ENCODE measurements around the gene TMPRSS11D.
A peak's percentile ranks its signal among the peaks of the same experiment; 100 is the strongest.

The TMPRSS11D gene, protein sequence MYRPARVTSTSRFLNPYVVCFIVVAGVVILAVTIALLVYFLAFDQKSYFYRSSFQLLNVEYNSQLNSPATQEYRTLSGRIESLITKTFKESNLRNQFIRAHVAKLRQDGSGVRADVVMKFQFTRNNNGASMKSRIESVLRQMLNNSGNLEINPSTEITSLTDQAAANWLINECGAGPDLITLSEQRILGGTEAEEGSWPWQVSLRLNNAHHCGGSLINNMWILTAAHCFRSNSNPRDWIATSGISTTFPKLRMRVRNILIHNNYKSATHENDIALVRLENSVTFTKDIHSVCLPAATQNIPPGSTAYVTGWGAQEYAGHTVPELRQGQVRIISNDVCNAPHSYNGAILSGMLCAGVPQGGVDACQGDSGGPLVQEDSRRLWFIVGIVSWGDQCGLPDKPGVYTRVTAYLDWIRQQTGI

DNA sequence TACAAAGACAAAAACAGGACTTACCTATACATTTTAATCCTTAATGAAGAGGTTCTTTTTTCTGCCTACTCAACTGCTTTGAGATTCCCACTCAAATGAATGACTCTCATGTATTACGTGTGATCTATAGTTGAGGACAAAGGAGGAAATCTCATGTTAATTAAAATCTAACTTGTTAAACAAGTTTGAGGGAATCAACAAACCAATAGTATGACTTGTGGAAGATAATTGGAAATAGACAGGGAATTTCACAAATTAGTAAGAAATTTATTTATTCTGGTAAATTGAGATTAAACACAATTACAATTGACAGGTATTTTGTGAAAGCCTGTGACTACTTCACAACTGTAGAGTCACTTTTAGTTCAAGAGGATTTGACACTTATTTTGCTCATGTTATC is at the start of gene TMPRSS11D:
TMPRSS11D (minus strand) TSS at position 101 of the 400 bp plus-strand sequence; CDS start at position 32, 69 bp downstream.
- DNase-seq = no peak
- in situ Hi-C loops (cut with MboI; ENCODE audit: low pct_unique_long_range_greater_than_20kb, low sequenced_read_pairs) = loop anchor here (25.0 kb wide), 1 partner anchor 347 kb away; the partner anchor contains the start of gene CENPC

DNA sequence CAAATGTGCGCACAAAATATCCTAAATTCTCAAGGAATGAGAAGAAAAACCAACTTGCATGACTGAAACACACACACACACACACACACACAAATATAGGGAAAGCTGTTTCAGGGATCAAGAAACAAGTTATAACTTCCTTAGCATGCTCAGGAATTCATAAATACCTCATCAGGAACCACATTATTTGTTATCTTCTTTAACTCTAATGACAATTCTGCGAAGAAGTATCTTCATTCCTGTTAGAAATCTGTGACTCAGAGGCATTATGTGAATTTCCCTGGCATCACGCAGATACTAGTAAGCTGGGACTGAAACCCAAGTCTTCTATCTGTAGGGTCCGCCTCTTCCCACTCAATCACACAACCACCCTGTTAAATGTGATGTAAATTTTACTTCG is 49.2 kb upstream of the TMPRSS11D start:
- no peak for DNase-seq
- in situ Hi-C loops (cut with MboI; ENCODE audit: low pct_unique_long_range_greater_than_20kb, low sequenced_read_pairs) = no loop called here

DNA sequence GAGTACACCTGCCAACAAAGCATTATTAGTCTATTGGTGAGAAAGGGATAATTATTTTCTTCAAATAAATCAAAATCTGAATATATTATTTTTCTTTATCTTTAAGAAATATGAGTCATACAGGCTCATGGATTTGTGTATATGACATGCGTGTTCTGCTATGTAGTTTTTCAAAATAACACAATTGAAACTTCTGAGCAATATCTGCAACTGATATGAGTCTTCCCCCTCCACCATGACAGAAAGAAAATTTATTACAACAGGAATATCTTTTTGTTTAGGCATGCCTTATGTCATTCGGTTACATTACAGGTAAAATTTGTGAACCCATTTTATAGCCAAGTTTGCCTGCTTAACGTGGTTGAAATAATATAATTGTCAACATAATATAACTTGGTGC is 47.5 kb upstream of the TMPRSS11D start:
- in situ Hi-C loops (cut with MboI; ENCODE audit: low pct_unique_long_range_greater_than_20kb, low sequenced_read_pairs) = no loop called here
- DNase-seq = no peak

DNA sequence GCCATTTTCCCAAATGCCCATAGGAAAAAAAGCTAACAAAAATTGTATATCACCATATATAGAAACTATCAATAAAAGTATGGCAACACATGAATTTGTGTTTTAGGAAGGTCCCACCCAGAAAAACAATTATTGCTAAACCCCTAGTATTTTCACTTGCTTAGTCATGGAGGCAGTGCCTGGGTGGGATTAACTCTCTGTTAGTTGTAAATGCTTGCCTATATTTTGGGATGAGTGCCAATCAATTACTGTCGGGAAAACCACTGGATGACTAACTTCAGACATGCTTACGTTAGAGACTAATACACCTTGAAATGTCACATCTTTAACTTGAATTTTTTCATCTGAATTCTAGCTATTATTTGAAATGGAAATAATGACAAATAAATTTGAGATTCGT is 45.6 kb upstream of the TMPRSS11D start:
- in situ Hi-C loops (cut with MboI; ENCODE audit: low pct_unique_long_range_greater_than_20kb, low sequenced_read_pairs) = no loop called here
- no peak for DNase-seq

DNA sequence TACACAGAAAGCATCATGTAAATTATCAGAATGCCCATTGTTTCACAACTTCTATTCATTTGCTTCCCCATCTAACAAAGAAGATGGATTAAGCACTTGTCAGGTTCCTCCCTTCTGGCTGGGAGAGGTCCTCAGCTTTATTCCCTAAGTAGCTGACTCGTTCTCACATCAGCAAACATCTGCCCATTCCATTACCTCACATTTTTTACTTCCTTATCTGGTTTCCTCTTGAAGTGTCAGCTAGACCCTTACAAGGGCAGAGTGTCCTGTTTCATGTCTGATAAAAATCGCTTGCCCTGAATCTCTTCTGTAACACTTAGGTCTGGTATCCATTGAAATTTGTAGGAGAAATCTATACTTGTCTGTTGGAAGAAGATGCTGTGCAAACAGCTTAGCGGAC is 44.7 kb upstream of the TMPRSS11D start:
- DNase-seq = peak; percentile 75
- in situ Hi-C loops (cut with MboI; ENCODE audit: low pct_unique_long_range_greater_than_20kb, low sequenced_read_pairs) = no loop called here

DNA sequence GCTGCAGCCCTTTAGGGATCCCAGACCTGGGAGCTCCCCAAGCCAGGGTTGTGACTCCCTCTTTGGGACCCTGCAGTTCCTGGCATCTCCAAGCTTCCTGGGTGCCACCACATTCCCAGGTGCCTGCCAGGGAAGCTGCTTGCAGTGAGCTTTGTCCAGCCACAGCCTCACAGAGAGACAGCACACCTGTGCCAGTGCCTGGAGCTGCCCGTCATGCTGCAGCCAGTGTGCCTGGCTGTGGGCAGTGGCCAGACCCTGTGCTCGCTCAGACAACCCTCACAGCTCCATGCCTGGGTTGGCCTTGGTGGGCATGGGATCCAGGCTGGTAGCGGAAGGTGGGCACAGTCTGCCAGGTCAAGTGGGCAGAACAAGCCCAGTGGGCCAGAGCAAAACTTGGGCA is 43.4 kb upstream of the TMPRSS11D start:
- DNase-seq = no peak
- in situ Hi-C loops (cut with MboI; ENCODE audit: low pct_unique_long_range_greater_than_20kb, low sequenced_read_pairs) = no loop called here

DNA sequence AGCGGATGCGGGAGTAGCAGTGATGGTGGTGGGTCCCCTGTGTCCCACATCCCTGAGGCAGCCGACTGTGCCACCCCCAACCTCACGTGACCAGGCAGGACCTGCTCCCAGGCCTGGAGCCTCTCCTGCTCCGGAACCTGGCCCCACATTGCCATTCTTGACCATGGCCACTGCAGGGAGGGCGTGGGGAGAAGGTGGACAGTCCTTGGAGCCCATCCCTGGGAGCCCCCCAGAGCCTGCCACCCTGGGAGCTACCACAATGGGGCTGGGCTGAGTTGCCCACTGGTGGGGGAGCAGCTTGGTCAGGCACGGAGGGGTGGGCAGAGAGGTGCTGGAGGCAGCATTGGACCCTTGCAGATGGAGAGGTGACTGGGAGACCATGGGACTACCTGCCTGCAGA is 42.7 kb upstream of the TMPRSS11D start:
- in situ Hi-C loops (cut with MboI; ENCODE audit: low pct_unique_long_range_greater_than_20kb, low sequenced_read_pairs) = no loop called here
- DNase-seq = no peak

DNA sequence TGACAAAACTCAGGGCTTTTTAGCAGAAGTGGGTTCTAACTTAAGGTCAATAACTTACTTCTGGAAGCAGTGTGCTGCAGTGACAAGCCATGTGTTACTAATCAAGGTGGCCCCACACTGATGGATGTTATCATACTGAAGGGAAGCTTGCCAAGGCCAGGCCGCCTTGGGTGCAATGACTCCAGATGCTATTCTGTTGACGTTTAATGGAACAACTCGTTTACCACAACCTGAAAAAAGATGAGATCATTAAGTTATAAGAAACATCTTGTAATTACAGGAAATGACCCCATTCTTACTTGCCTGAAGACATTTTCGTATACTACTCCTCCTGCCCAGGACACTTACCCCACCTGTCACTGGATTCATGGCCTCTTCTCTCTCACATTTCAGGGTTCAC is 38.9 kb upstream of the TMPRSS11D start:
- in situ Hi-C loops (cut with MboI; ENCODE audit: low pct_unique_long_range_greater_than_20kb, low sequenced_read_pairs) = no loop called here
- no peak for DNase-seq

DNA sequence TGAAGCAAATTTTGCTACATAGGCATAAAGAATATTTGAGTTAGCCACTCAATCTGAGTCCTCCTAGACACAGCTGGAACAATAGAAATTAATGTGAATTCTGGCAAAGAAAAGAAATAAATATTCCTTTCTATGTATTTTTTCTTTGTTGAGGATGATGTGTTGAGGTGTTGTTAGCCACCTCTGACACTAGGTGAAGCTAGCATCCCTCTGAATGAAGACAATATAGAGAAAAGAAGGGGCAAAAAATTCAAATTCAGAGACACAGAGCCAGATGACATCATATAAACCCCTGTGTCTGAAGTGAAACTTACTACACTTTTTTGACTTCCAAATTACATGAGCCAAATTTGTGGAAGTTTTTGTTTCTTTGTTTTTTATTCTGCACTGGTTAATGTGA is 34.6 kb upstream of the TMPRSS11D start:
- peak; percentile 29 for DNase-seq
- in situ Hi-C loops (cut with MboI; ENCODE audit: low pct_unique_long_range_greater_than_20kb, low sequenced_read_pairs) = no loop called here

DNA sequence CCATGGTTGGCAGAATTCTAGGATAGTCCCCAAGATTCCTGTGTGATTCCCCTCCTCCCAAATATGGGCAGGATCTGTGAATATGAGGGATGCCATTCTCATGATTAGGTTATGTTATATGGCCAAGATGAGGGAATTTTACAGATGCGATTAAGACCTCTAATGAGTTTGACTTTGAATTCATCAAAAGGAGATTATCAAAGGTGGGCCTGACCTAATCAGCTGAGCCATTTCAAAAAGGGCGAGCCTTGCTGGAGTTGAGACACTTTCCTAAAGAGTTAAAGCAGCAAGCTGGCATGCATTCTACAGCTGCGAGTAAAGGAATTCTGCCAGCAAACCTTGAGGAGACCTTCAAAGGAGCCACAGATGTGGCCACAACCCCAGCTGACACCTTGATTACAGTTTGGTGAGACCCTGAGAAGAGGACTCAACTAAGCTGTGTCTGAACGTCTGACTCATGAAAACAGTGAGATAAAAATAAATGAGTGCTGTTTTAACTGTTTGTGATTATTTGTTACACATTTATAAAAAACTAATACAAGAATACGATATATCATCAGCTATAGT is 31.7 kb upstream of the TMPRSS11D start:
- in situ Hi-C loops (cut with MboI; ENCODE audit: low pct_unique_long_range_greater_than_20kb, low sequenced_read_pairs) = no loop called here
- DNase-seq = no peak

DNA sequence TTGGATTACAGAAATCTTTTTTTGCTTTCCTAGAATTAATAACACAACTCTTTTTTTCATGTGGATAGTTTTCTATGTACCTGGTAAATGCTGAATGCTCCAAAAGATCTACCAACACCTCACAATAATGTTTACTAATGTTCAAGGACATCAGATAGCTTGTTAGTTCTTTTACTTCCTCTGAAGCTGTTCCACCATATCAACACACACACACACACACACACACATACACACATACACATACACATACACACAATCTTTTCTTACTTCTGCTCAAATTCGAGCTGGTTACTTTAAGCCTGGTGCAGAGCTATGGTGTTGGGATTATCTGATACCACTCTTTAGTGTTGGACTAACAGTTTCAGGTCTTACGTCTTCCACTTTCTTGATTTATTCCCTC is 28.3 kb upstream of the TMPRSS11D start:
- no peak for DNase-seq
- in situ Hi-C loops (cut with MboI; ENCODE audit: low pct_unique_long_range_greater_than_20kb, low sequenced_read_pairs) = no loop called here

DNA sequence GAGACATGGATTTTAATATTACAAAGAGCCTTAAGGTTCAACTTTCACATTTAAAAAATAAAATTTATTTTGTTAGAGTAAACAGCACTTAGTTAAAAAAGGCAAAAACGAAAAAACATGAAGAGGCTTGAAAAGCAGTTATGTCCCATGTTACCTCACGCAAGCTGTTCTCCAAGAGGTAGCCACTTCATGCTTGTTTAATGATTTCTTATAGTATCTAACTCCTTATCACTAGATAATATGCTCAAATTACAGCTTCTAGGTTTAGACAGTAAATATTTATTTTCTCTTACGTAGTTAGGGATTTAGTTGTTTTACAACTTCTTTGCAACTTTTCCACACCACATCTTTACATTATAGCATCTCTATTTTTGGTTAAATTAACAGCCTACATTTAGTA is 27.8 kb upstream of the TMPRSS11D start:
- DNase-seq = no peak
- in situ Hi-C loops (cut with MboI; ENCODE audit: low pct_unique_long_range_greater_than_20kb, low sequenced_read_pairs) = no loop called here

DNA sequence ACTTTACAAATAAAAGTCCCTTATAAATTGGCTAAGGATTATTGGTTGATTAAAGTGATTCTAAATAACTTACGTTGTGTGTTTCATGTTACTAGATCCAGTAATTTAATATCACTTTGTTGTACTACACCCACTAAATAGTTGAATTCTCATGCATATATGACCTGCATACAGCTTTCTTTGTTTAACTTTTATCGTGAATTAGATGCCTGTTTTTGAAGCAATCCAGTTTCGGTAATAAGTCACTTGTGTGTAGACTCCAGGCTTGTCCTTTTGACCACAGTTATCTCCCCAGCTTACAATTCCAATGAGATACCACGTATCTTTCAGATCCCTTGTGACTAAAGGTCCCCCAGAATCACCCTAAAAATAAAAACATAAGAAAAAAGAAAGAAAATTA is 27.3 kb upstream of the TMPRSS11D start:
- DNase-seq = no peak
- in situ Hi-C loops (cut with MboI; ENCODE audit: low pct_unique_long_range_greater_than_20kb, low sequenced_read_pairs) = no loop called here

DNA sequence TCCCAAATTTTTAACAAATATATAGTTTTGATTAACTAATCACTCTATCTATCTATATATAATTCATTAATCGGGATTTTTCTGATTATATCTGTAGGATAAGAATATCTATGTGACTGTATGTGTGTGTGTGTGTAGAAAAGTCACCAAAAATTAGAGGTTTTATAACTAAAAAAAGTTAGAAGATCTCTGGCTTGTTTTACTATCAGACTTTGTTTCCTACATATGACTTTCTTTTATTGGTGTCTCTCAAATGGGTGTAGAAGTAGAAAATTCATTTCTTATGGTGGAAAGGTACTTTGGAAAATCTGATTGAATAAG is 26.7 kb upstream of the TMPRSS11D start:
- DNase-seq = no peak
- in situ Hi-C loops (cut with MboI; ENCODE audit: low pct_unique_long_range_greater_than_20kb, low sequenced_read_pairs) = no loop called here

DNA sequence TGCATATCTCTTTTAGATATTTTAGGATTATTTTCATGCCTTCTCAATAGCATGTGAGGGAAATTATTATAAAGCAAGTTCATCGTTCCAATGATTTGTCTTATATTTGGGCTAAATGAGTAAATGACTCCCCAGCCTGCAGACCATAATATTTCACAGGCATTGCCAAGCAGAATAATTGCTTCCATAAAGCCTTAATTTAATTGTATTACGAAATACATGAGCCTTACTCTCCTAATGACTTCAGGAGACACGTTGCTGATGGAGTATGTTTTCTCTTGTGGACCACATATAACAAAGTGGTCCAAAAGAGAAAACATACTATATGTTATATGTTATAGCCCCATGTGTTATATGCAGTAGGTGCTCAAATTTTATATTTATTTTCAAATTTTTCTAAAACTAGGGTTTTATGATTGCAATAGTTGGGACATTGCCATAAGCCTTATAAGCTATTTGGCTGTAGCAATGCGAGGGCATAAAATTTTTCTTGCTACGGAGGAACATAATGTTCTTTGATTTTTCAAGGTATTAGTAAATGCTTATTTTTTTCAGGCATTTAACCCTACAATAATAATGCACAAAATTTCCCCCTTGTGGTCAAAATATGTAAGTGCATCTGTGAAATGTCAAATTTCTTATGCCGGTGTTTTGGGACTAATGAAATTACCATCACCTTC is 26.2 kb upstream of the TMPRSS11D start:
- peak; percentile 37 for DNase-seq
- in situ Hi-C loops (cut with MboI; ENCODE audit: low pct_unique_long_range_greater_than_20kb, low sequenced_read_pairs) = no loop called here

DNA sequence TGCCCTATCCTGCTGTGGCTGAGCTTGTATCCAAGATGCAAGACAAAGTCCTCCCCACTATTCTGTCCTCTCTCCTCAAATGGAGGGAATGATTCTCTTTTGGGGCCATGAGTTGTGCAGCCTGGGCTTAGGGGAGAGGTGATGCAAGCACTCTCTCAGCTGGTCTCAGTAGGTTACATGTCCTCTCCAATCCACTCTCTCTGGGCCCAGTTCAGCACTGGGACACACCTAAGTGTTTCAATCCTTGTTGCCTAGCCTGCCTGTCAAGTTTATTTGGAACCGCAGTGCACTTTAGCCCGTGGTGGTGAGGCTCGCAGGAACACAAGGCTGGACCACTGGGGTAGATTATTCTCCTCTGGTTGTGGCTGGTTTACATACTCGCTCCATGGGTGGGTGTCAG is 23.8 kb upstream of the TMPRSS11D start:
- no peak for DNase-seq
- in situ Hi-C loops (cut with MboI; ENCODE audit: low pct_unique_long_range_greater_than_20kb, low sequenced_read_pairs) = no loop called here

DNA sequence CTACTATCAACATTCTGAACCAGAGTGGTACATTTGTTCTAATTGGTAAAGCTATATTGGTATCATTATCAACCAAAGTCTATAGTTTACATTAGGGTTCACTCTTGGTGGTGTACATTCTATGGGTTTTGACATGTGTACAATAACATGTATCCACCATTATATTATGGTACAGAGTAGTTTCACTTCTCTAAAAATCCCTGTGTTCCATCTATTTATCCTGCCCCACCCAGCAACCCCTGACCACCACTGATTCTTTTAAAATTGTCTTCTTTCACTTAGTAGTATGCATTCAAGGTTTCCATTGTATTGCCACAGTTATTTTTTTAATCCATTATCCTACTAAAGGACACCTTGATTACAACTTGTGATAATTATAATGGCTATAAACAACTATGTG is 15.3 kb upstream of the TMPRSS11D start:
- in situ Hi-C loops (cut with MboI; ENCODE audit: low pct_unique_long_range_greater_than_20kb, low sequenced_read_pairs) = loop anchor here (25.0 kb wide), 1 partner anchor 362 kb away; the partner anchor contains the start of gene CENPC
- no peak for DNase-seq

DNA sequence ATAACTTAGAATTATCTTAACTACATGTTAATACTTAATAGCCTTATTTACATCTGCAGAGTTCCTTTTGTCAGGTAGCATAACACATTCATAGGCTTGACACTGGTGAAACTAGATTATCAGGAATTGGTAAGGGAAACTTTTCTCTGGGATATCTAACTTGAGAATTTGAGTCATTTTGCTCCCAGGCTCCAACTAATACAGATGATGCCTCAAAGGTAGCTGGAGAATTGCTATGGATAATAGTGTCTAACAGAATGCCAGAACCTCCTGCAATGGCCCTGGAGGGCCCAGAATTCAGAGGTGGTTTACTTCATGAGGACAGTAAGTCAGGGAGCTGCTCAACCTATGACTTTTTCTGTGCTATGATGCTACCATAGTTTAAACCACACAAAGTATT is 13.9 kb upstream of the TMPRSS11D start:
- in situ Hi-C loops (cut with MboI; ENCODE audit: low pct_unique_long_range_greater_than_20kb, low sequenced_read_pairs) = loop anchor here (25.0 kb wide), 1 partner anchor 360 kb away; the partner anchor contains the start of gene CENPC
- no peak for DNase-seq

DNA sequence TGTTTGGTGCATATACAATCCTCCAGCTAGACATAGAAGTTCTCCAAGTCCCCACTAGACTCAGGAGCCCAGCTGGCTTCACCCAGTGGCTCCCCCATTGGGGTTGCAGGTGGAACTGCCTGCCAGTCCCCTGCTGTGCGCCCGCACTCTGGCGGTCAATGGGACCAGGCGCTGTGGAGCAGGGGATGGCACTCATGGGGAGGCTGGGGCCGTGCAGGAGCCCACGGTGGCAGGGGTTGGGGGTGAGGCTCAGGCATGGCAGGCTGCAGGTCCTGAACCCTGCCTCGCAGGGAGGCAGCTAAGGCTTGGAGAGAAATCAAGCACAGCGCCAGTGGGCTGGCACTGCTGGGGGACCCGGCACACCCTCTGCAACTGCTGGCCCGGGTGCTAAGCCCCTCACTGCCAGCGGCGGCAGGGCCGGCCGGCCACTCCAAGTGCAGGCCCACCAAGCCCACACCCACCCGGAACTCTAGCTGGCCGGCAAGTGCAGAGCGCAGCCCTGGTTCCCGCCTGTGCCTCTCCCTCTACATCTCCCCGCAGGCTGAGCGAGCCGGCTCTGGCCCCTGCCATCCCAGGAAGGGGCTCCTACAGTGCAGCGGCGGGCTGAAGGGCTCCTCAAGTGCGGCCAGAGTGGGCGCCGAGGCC is 12.7 kb upstream of the TMPRSS11D start:
- in situ Hi-C loops (cut with MboI; ENCODE audit: low pct_unique_long_range_greater_than_20kb, low sequenced_read_pairs) = loop anchor here (25.0 kb wide), 1 partner anchor 359 kb away; the partner anchor contains the start of gene CENPC
- DNase-seq = no peak

DNA sequence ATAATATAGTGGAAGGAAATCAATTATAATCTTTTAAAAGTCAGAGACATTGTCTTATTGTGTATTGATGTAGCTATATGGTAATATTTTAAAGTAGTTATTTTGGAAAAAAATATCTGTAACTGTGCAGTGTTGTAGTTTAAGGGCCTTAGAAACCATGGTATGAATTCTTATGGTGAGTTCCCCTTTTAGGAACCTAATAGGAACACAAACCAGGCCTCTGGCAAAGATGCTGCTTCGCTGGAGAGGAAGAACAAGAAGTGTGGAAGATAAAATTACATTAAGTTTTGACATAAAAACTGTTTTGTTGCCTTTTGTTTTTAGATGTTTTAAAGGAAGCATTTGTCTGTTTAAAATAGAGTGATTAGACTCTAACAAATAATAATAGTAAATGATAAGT is 10.9 kb upstream of the TMPRSS11D start:
- DNase-seq = no peak
- in situ Hi-C loops (cut with MboI; ENCODE audit: low pct_unique_long_range_greater_than_20kb, low sequenced_read_pairs) = loop anchor here (25.0 kb wide), 1 partner anchor 357 kb away; the partner anchor contains the start of gene CENPC
